ENCODE results near the gene POU2F2.
A peak's percentile ranks its signal among the peaks of the same experiment; 100 is the strongest.

The POU2F2 gene

DNA sequence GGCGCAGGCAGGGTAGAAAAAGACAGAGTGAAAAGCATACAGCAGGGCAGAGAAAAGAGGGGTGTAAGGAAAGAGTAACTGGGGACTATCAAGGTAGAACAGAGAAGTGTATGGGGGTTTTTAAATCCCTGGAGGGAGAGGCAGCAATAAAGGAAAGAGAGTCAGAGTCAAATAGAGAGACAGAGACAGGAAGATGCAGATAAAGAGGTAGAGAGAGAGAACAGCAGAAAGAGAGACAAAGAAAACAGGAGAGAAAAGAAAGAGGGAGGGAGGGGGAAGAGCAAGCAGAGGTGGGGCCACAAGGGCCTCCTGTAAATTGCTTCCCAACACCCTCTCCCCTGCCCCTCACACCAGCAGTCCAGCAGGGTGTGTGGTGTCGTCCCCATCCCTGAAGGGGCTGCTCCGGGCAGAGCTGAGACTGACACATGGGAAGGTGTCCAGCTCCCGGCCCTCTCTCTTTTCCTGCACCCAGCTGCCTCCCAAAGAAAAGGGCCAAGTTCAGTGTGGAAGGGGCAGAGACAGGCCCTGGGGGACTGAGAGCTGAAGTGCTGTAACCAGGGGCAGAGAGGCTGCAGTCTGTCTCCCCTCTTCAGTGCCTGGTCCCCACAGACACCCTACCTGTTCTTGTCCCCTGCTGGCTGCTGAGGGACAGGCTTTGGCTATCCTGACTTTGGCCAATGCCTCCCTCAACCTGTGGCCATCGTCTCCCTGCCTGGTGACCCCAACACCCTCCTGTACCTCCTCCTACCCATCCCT lies 17.4 kb upstream of the POU2F2 start:
- no peak for DNase-seq (ENCODE audit: low spot score)
- TF ChIP-seq, protein P1, sequence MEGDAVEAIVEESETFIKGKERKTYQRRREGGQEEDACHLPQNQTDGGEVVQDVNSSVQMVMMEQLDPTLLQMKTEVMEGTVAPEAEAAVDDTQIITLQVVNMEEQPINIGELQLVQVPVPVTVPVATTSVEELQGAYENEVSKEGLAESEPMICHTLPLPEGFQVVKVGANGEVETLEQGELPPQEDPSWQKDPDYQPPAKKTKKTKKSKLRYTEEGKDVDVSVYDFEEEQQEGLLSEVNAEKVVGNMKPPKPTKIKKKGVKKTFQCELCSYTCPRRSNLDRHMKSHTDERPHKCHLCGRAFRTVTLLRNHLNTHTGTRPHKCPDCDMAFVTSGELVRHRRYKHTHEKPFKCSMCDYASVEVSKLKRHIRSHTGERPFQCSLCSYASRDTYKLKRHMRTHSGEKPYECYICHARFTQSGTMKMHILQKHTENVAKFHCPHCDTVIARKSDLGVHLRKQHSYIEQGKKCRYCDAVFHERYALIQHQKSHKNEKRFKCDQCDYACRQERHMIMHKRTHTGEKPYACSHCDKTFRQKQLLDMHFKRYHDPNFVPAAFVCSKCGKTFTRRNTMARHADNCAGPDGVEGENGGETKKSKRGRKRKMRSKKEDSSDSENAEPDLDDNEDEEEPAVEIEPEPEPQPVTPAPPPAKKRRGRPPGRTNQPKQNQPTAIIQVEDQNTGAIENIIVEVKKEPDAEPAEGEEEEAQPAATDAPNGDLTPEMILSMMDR (IDR thresholded peaks at IDR 0.05; ENCODE audit: extremely low read depth, missing control alignments), result no peak

DNA sequence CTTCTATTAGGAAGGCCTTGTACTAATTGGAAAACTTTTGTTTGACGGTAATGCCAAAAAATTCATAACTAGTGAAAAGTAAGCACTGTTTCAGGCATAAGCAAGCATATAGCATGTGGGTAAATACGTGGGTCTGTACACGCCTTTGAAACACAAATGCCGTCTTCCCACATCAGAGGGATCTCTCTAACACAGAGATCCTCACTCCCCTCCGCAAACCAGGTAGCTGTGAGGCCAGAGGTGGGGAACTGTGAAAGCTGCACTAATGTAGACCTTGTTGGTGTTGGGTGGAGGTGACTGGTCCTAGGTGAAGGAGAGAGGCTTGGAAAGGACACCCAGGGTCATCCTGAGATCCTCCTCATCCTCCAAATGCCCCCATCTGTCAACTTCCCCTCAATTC lies 16.0 kb upstream of the POU2F2 start:
- DNase-seq (ENCODE audit: low spot score), result no peak
- TF ChIP-seq, protein P1 (IDR thresholded peaks at IDR 0.05; ENCODE audit: extremely low read depth, missing control alignments), result no peak

DNA sequence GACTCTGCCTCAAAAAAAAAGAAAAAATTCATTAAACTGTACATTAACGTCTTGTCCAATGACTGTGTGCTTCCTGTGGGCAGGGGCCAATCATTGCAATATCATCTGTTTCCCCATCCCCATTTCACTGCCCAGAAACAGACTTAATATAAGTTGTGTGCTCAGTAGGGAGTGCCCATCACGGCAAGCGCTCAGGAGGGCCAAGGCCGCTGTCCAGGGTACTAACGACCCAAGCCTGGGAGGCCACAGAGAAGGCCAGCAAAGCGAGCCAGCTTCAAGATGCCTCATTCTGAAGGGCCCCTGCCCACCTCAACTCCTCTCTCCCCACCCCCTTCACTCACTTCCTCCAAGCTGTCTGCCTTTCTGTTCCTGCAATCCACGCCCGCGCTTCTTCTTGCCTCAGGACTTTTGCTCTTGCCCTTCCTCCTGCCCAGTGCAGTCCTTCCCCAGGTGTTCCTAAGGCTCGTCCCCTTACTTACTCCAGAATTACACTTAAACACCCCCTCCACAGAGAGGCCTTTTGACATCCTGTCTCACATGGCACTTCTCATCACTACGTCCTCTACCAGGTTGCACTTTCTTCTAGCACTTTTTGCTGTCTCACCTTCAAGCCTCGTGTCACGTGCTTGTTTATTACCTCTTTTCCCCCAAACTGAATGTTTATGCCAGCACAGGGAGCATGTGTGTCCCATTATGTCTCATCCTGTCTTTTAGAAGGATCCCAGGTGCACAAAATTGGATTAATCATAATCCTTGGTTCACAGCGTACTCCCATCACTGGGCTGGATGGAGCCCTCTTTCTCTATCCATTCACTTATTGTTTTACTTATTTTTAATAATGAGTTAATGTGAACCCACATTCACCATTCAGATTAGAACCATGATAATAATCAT lies 11.3 kb upstream of the POU2F2 start:
- TF ChIP-seq, protein P1 (IDR thresholded peaks at IDR 0.05; ENCODE audit: extremely low read depth, missing control alignments), result no peak
- no peak for DNase-seq (ENCODE audit: low spot score)

DNA sequence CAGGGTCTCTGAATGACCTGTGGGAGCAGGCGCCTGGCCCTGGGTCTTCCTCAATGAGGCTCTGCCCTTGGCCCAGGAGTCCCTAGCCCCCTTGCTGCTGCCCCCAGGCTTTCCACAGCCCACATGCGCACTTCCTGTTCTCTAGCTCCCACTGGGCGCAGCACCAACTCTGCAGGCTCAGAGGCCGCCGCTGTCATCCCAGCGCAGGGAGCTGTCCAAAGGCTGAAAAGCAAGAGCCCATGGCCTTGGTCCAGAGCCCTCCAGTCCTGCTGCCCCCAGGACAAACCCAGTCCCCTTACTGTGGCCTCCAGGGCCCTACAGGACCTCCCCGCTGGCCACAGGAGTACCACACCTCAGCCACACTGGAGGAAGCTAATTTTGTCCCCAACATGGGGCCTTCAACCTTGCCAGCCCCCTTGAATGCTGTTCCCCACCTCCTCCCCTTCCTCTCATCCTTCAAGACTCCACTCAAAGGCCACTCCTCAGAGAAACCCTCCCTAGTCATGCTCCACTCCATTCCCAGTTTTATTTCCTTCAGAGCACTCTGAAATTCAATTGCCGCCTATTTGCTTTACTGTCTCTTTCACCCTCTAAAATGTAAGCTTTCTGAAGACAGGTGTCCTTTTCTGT lies 8.0 kb upstream of the POU2F2 start:
- TF ChIP-seq, protein P1 (IDR thresholded peaks at IDR 0.05; ENCODE audit: extremely low read depth, missing control alignments), result no peak
- DNase-seq (ENCODE audit: low spot score), result no peak

DNA sequence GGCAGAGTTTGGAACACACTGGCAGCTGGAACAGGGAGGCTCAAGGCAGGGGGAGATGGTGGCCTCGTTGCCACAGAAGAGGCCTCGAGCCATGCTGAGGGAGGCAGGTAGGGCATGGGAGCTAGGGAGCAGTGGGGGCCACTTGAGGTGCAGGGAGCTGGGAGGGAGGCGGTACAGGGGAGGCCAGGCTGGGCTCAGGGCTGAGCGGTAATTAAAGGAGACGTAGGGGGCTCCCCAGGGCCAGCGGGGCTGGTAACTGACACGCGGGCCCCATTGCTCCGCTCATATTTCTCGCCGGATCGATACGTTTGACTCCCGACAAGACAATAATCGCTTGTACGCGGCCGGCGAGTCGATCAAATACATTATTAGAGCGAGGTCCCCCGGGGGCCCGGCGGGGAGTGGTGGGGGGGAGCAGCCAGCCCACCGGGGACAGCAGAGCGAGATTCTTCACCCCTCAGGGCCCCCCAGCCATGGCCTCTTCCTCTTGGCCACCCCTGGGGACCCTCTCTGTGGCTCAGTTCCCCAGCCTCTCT lies 2.4 kb upstream of the POU2F2 start:
- no peak for DNase-seq (ENCODE audit: low spot score)
- TF ChIP-seq, protein P1 (IDR thresholded peaks at IDR 0.05; ENCODE audit: extremely low read depth, missing control alignments), result no peak

DNA sequence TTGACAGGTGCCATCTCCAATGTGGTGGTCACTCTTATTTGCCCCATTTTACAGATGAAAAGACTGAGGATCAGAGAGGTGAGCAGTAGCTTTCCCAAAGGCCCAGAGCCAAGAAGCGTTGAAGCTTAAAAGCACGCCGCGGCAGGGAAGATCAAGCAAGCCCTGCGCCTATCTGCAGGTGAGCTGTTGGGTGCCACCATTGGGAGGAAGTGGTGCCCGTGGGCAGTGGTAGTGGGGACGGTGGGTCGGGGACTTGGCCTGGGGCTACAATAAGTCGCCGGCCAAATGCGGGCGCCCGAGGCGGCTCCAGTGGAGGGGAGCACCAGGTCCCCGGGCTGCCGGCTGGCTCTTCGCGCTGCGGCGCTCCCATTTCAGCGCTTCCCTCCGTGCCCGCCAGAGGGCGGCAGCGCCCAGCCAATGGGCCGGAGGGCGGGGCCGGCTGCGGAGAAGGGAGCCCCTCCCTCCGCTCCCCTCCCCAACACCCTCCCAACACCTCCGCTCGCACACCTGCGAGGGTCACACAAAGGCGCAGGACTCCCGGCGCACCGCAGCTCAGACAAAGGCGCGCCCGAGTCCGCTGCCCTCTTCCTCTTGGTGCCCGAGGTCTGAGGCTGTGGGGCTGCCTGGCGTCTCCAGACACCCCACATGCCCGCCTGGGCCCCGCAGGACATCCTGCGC lies 744 bp upstream of the POU2F2 start:
- TF ChIP-seq, protein P1 (IDR thresholded peaks at IDR 0.05; ENCODE audit: extremely low read depth, missing control alignments), result peak; percentile 93
- peak; percentile 89 for DNase-seq (ENCODE audit: low spot score)

Data from GM20000 (cell line).